SU-DHL-6 (cell line): ENCODE results near the gene SMARCA4.

Experiments used
- H2AFZ ChIP-seq: fragments of 200-600 bp; sonication (generic); 2 replicates; pipeline ENCODE4 v1.6.1; 2014; ENCODE audit warnings: low read depth, mild to moderate bottlenecking, moderate library complexity, mixed read lengths, antibody characterized with exemption, low read length; ENCODE audit not compliant: severe bottlenecking
- H3F3A ChIP-seq: fragments of 200-600 bp; shearing (Covaris generic); 2 replicates; pipeline ENCODE4 v1.6.0; 2016; ENCODE audit warnings: antibody characterized with exemption, mild to moderate bottlenecking; ENCODE audit not compliant: insufficient read depth
- H3K27ac ChIP-seq: fragments of 200-600 bp; sonication (generic); 2 replicates; pipeline ENCODE4 v1.5.1; 2016; ENCODE audit warnings: low read depth, mild to moderate bottlenecking, low read length, moderate library complexity, mixed read lengths
- H3K27me3 ChIP-seq: fragments of 200-600 bp; sonication (generic), shearing (Covaris generic); 2 replicates; pipeline ENCODE4 v1.6.0; 2014; ENCODE audit warnings: mild to moderate bottlenecking, low read length
- H3K36me3 ChIP-seq: fragments of 200-600 bp; sonication (generic); 2 replicates; pipeline ENCODE4 v1.6.1; 2014; ENCODE audit warnings: mild to moderate bottlenecking, low read length, mixed read lengths
- H3K4me2 ChIP-seq: fragments of 300-600, 200-600 bp; shearing (Covaris generic), sonication (generic); 2 replicates; pipeline ENCODE4 v1.6.0; 2014; ENCODE audit warnings: low read length, low read depth, mild to moderate bottlenecking; ENCODE audit not compliant: poor library complexity, severe bottlenecking
- H3K4me3 ChIP-seq: fragments of 200-600 bp; sonication (generic); 2 replicates; pipeline ENCODE4 v1.5.1; 2014; ENCODE audit warnings: antibody characterized with exemption, low read length, mild to moderate bottlenecking, mixed read lengths; ENCODE audit not compliant: insufficient read depth, poor library complexity, severe bottlenecking
- H3K79me2 ChIP-seq: fragments of 200-600 bp; sonication (generic); 2 replicates; pipeline ENCODE4 v1.6.1; 2014; ENCODE audit warnings: mild to moderate bottlenecking, low read length, moderate library complexity; ENCODE audit not compliant: insufficient read depth
- H3K9ac ChIP-seq: fragments of 200-600 bp; sonication (generic); 2 replicates; pipeline ENCODE4 v1.7.0; 2014; ENCODE audit warnings: mild to moderate bottlenecking, low read length
- H3K9me2 ChIP-seq: fragments of 200-600 bp; sonication (generic); replicated peaks from 2 replicates; pipeline ENCODE4 v1.6.1; 2014; ENCODE audit warnings: low read length; ENCODE audit not compliant: insufficient read depth
- H3K9me3 ChIP-seq: fragments of 200-600 bp; sonication (generic); 2 replicates; pipeline ENCODE4 v1.6.1; 2014; ENCODE audit warnings: low read length, mixed read lengths; ENCODE audit not compliant: insufficient read depth
- H4K20me1 ChIP-seq: fragments of 200-600 bp; sonication (generic); 2 replicates; pipeline ENCODE4 v1.6.1; 2014; ENCODE audit warnings: low read depth, mild to moderate bottlenecking, antibody characterized with exemption, low read length, moderate library complexity, mixed read lengths
- CTCF ChIP-seq: fragments of 200-600 bp; sonication (generic); IDR thresholded peaks from one replicate; pipeline ENCODE4 v1.5.1; 2017; ENCODE audit warnings: antibody characterized with exemption, mild to moderate bottlenecking, low read length, moderate library complexity; ENCODE audit not compliant: insufficient read depth, poor library complexity, severe bottlenecking
- EZH2phosphoT487 ChIP-seq: fragments of 200-600 bp; sonication (generic), shearing (Covaris generic); conservative IDR thresholded peaks from 2 replicates; pipeline ENCODE4 v1.6.1; 2018; ENCODE audit warnings: mild to moderate bottlenecking, antibody characterized with exemption, low read length, moderate library complexity, mixed read lengths

Gene SMARCA4

GRCh38 chr19:11066326-11066725 lies 105.5 kb downstream of the SMARCA4 start:
- H3K9me3 ChIP-seq, result no peaks in the 10 kb centered on the region
- H3K4me2 ChIP-seq, result no peak overlapping the region
- H3K27me3 ChIP-seq, result no peaks in the 10 kb centered on the region
- H3K4me3 ChIP-seq, result no peak overlapping the region
- no peaks in the 10 kb centered on the region for H3K36me3 ChIP-seq
- H3K79me2 ChIP-seq, result no peaks in the 10 kb centered on the region
- no peaks in the 10 kb centered on the region for H4K20me1 ChIP-seq
- no peak overlapping the region for H3K9ac ChIP-seq
- H3K27ac ChIP-seq, result no peak overlapping the region
- no peaks in the 10 kb centered on the region for H3K9me2 ChIP-seq
- no peak overlapping the region for H2AFZ ChIP-seq
- TF ChIP-seq CTCF (no peak), EZH2phosphoT487 (no peak)
- H3F3A ChIP-seq, result 0 out of 2 replicates have a peak, but pooled peaks cover 3% of the 10 kb centered on the region

GRCh38 chr19:11067356-11068113 lies 106.7 kb downstream of the SMARCA4 start:
- Histone ChIP-seq H3K9ac (no peak overlapping the region), H3K4me2 (no peak overlapping the region), H3K27me3 (no peaks in the 10 kb centered on the region), H4K20me1 (no peaks in the 10 kb centered on the region), H2AFZ (no peak overlapping the region), H3F3A (0 out of 2 replicates have a peak, but pooled peaks cover 3% of the 10 kb centered on the region), H3K36me3 (no peaks in the 10 kb centered on the region), H3K79me2 (no peaks in the 10 kb centered on the region), H3K27ac (no peak overlapping the region), H3K4me3 (no peak overlapping the region), H3K9me3 (no peaks in the 10 kb centered on the region), H3K9me2 (no peaks in the 10 kb centered on the region)
- no peak for TF ChIP-seq CTCF
- TF ChIP-seq EZH2phosphoT487, result no peak

- H3K27ac ChIP-seq, result no peak overlapping the region
- TF ChIP-seq EZH2phosphoT487 (no peak), CTCF (no peak)
- H3K4me2 ChIP-seq, result no peak overlapping the region
- H3K4me3 ChIP-seq, result no peak overlapping the region
- no peaks in the 10 kb centered on the region for H3K27me3 ChIP-seq
- H3K79me2 ChIP-seq, result no peaks in the 10 kb centered on the region
- no peaks in the 10 kb centered on the region for H3K9me2 ChIP-seq
- H4K20me1 ChIP-seq, result no peaks in the 10 kb centered on the region
- H3K9ac ChIP-seq, result no peak overlapping the region
- H3F3A ChIP-seq, result 0 out of 2 replicates have a peak, but pooled peaks cover 3% of the 10 kb centered on the region
- H3K9me3 ChIP-seq, result no peaks in the 10 kb centered on the region
- H2AFZ ChIP-seq, result no peak overlapping the region
- H3K36me3 ChIP-seq, result no peaks in the 10 kb centered on the region
These were observed 108.7 kb downstream of the SMARCA4 start for GRCh38 chr19:11069561-11069960.
